ENCODE data around the gene PGK1. TPM values are rescaled to one million over a fixed set of nuclear protein-coding genes. Genes with fewer than 3 reads are reported as not detected.

The PGK1 gene
- total RNA-seq, 2 donors from 2014 or later: 277 to 296 TPM

- Mint-ChIP-seq H3K4me1 (peaks cover 9% of the 10 kb centered on the region), H3K27ac (no peak overlapping the region), H3K27me3 (ENCODE audit: insufficient read depth) (no peaks in the 10 kb centered on the region), H3K36me3 (ENCODE audit: low read depth) (peaks cover 30% of the 10 kb centered on the region), H3K4me3 (no peak overlapping the region), H3K9me3 (peaks cover 44% of the 10 kb centered on the region)
- no peak for TF ChIP-seq CTCF (conservative IDR thresholded peaks at IDR 0.05)
- no CpG with 5 or more reads among the region's 2 CpGs for WGBS, 2 experiments (ENCODE audit: insufficient coverage in 1 of 2, insufficient read length in 1 of 2)
- no peak for DNase-seq
- Histone ChIP-seq H3K36me3 (ENCODE audit: control insufficient read depth, insufficient read depth, low read length) (peaks cover 38% of the 10 kb centered on the region), H3K9me3 (ENCODE audit: control insufficient read depth, low read length) (no peaks in the 10 kb centered on the region), H3K27ac (ENCODE audit: low read depth, low read length) (no peak overlapping the region), H3K4me1 (ENCODE audit: control insufficient read depth, insufficient read depth, low read length) (peaks cover 6% of the 10 kb centered on the region), H3K4me3 (ENCODE audit: low read length) (no peak overlapping the region), H3K9ac (ENCODE audit: extremely low read depth, low read length, poor library complexity, severe bottlenecking) (no peak overlapping the region), H3K27me3 (ENCODE audit: control insufficient read depth, insufficient read depth, low read length, poor library complexity, severe bottlenecking) (no peaks in the 10 kb centered on the region)
Measured at GRCh38 chrX:78109458-78109857, 5.4 kb downstream of the PGK1 start.

- Histone ChIP-seq H3K4me3 (ENCODE audit: low read length) (no peak overlapping the region), H3K4me1 (ENCODE audit: control insufficient read depth, insufficient read depth, low read length) (peaks cover 6% of the 10 kb centered on the region), H3K36me3 (ENCODE audit: control insufficient read depth, insufficient read depth, low read length) (peaks cover 53% of the 10 kb centered on the region), H3K9ac (ENCODE audit: extremely low read depth, low read length, poor library complexity, severe bottlenecking) (no peak overlapping the region), H3K9me3 (ENCODE audit: control insufficient read depth, low read length) (no peaks in the 10 kb centered on the region), H3K27me3 (ENCODE audit: control insufficient read depth, insufficient read depth, low read length, poor library complexity, severe bottlenecking) (no peaks in the 10 kb centered on the region), H3K27ac (ENCODE audit: low read depth, low read length) (no peak overlapping the region)
- Mint-ChIP-seq H3K4me3 (no peak overlapping the region), H3K27me3 (ENCODE audit: insufficient read depth) (no peaks in the 10 kb centered on the region), H3K4me1 (peaks cover 5% of the 10 kb centered on the region), H3K27ac (no peak overlapping the region), H3K36me3 (ENCODE audit: low read depth) (peaks cover 47% of the 10 kb centered on the region), H3K9me3 (peaks cover 48% of the 10 kb centered on the region)
- TF ChIP-seq CTCF (conservative IDR thresholded peaks at IDR 0.05): no peak
- no peak for DNase-seq
- WGBS, 2 experiments (ENCODE audit: insufficient coverage in 1 of 2, insufficient read length in 1 of 2): 91 to 100% methylated on average over 1 to 10 of the region's 10 CpGs
Measured at GRCh38 chrX:78111140-78111931, 7.3 kb downstream of the PGK1 start.

- Mint-ChIP-seq H3K4me3 (no peak overlapping the region), H3K9me3 (peaks cover 50% of the 10 kb centered on the region)
Measured at GRCh38 chrX:78116365-78116764, 12.3 kb downstream of the PGK1 start.

More at GRCh38 chrX:78116365-78116764, 12.3 kb downstream of the PGK1 start:
- Histone ChIP-seq H3K9me3 (ENCODE audit: control insufficient read depth, low read length) (no peaks in the 10 kb centered on the region), H3K27me3 (ENCODE audit: control insufficient read depth, insufficient read depth, low read length, poor library complexity, severe bottlenecking) (no peaks in the 10 kb centered on the region), H3K27ac (ENCODE audit: low read depth, low read length) (no peak overlapping the region), H3K4me1 (ENCODE audit: control insufficient read depth, insufficient read depth, low read length) (peaks cover 4% of the 10 kb centered on the region), H3K4me3 (ENCODE audit: low read length) (no peak overlapping the region), H3K36me3 (ENCODE audit: control insufficient read depth, insufficient read depth, low read length) (peaks cover 96% of the 10 kb centered on the region), H3K9ac (ENCODE audit: extremely low read depth, low read length, poor library complexity, severe bottlenecking) (no peak overlapping the region)
- no peaks in the 10 kb centered on the region for H3K4me1 Mint-ChIP-seq
- H3K27ac Mint-ChIP-seq: no peak overlapping the region
- TF ChIP-seq CTCF (conservative IDR thresholded peaks at IDR 0.05): no peak
- H3K36me3 Mint-ChIP-seq (ENCODE audit: low read depth): peaks cover 74% of the 10 kb centered on the region
- DNase-seq: no peak
- no peaks in the 10 kb centered on the region for H3K27me3 Mint-ChIP-seq (ENCODE audit: insufficient read depth)
